SKM-1 treated with dmso at 0.1 percent for 144 hours (cell line): ENCODE data around the gene DLX3.
A peak's percentile ranks its signal among the peaks of the same experiment; 100 is the strongest.

Experiments
- DNase-seq: peaks from one replicate; lab custom pipeline; 2025; ENCODE audit not compliant: unreplicated experiment; lab: John Stamatoyannopoulos, UW

Gene DLX3

GRCh38 chr17:49973271-49973615 is 21.8 kb downstream of the DLX3 start:
- no peak for DNase-seq

DNA sequence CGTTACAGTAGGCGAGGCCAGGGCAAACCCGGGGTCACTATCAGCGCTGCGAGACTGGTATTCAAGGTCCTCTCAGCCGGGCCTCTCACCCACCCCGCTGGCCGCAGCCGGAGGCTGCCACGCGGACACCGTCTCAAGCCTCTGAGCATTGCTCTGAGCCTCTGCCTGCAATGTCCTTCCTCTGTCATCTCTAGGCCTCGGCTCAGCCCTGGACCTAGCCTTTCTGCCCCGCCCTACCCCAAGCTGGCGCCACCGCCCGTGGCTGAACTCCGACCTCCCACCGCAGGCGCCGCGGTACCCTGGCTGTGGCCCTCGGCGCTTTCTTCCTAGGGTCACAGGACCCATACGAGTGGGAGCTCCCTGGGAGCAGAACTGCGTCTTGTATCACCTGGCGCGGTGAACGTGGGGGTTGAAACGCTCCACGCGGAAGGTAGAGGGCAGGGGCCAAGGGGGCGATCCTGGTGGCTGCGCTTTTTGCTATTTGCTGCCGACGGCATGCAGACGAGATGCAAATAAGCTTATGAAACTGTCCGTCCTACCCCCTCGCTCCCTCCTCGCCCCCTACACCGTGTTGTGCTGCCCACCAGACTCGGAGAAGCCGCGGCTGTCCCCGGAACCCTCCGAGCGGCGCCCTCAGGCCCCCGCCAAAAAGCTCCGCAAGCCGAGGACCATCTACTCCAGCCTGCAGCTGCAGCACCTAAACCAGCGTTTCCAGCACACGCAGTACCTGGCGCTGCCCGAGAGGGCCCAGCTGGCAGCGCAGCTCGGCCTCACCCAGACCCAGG is 22.3 kb downstream of the DLX3 start:
- no peak for DNase-seq

- DNase-seq = no peak
These were observed 23.1 kb downstream of the DLX3 start for GRCh38 chr17:49971848-49972485.

DNA sequence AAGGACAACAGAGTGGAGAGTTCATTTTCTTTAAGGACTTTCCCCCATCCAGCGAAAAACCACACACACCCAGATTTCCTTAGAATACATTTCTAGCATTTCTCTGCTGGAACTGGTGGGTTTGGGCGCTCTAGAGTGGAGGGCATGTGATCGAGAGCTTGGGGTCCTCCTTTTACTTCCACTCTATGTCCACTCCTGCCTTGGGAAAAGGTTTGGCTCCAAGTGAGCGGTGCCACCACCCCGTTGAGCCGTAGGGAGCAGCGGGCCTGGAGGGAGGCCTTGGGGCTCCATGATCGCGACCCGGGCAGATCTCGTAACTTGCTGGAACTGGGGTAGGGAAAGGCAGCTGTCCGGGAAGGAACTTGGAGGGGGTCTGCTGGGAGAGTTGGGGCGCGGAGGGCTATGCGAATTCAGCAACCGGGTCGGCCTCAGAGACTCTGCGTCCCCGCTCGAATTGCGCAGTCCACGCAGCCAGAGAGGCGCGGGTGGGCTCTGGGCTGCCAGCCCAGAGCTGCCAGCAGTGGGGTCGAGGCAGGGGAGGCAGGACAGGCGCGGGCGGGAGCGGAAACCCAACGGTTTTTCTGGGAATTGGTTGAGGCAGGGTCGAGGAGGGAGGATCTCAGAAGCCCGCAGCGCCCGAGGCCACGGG is 23.7 kb downstream of the DLX3 start:
- DNase-seq = no peak

GRCh38 chr17:49970498-49970897 is 24.5 kb downstream of the DLX3 start:
- no peak for DNase-seq

DNA sequence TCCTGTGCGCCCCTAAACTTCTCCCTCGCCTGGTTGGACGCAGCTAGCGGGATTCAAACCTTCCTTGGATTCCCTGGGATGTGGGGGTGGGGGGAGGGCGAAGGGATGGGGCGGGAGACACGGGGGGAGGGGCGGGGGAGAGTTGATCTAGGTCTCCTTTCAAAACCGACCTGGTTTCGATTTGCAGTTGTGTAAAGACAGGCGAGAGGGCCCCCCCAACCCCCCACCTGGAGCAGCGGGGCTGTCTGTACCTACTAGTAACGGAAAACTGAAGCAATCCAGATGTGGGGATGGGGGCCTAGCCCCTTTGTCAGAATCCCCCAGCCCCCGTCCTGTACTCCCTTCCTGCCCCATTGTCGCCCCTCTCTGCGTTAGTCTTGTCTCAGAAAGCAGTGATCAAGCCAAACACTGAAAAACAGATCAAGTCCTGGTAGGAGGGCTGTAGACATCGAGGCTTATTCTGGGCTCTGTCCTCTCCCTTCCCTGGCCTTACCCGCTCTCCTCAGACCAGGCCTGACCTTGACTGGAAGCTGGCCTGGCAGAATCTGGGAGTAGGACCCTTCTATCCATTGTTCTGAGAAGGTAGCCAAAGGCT is 25.1 kb downstream of the DLX3 start:
- DNase-seq = no peak

DNA sequence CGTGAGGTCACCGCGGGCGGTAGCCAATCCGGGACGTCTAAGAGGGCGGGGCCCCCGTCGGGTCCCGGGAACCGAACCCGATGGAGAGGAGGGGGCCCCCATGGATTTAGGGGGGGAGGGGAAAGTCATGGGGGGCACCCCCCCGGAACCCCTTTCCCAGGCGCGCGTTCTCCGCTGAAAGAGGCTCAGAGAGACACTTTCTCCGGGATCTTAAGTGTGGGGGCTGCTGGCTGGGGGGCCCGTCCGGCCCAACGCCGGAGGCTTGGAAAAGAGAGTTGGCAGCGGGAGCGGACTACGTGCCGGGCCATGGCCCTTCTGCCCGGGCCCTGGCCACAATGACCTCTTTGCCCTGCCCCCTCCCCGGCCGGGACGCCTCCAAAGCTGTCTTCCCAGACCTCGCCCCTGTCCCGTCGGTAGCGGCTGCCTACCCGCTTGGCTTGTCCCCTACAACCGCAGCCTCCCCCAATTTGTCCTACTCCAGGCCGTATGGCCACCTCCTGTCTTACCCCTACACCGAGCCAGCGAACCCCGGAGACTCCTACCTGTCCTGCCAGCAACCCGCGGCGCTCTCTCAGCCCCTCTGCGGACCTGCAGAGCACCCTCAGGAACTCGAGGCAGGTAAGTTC is 25.8 kb downstream of the DLX3 start, which contains the start of gene DLX4:
TSS of gene DLX4 (plus strand) at position 57 of the 626 bp plus-strand sequence. CDS start at position 336, 279 bp downstream.
- DNase-seq = no peak

DNA sequence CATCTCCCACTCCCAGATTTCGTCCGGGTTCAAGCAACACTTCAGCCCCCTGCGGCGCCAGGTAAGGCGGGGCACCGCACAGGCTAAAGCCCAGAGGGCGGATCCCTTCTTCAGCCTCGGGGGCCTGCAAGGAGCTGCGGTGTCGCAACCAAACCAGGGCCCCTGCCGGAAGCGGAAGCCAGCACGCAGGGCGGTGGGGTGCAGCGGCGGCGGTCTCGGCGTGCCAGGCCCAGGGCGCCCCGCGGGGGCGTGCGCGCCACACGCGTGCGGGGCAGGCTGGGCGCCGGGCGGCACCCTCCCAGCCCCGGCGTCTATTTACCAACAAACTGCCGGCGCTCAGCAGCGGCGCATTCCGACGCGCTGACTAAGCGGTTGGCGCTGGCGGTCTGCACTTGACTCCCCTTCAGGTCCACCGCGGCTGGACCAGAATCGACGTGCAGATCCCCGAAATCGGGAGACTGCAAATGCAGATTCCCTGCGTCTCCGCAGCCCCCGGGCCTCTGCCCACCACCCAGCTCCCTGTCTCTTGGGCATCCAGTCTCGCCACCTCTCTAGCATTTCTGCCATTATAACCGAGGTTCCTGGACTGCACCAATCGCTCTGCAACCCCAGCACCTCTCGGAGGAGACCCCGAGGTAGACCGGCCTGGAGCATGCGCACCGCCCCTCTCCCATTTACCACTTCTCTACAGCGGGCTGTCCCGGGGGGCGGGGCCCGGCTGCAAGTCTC is 26.5 kb downstream of the DLX3 start:
- peak; percentile 89 for DNase-seq

DNA sequence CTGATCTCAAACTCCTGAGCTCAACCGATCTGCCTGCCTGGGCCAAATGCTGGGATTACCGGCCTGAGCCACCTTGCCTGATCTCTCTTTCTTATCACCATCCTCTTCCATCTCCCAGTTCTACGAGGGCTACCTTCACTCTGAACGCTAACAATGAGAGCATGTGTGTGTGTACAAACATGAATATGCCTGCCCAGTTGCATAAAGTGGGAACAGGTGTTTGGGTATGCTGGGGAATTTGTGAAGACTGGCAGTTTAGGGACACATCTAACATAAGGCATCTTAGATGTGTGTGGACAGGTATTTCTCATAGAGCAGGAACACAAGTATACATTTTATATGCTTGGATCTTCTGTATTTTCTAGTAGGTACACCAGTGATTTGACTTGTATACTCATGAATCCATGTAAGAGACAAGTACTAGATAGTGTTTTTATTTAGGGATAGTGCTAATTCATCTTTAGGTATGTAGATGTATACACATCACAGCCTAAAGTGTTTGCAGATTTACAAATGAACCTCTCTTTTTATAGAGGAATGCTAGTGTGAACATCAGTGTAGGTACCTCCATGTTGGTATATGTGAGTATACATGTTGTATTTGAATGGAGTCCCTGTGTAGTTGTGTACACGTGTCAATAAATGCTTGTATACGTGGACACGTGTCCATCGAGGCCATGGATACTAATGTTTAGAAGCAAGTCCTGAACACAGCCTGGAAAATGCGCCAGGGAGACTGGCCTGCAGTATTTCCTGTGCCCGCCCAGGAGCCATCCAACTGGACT is 27.2 kb downstream of the DLX3 start:
- DNase-seq = no peak

DNA sequence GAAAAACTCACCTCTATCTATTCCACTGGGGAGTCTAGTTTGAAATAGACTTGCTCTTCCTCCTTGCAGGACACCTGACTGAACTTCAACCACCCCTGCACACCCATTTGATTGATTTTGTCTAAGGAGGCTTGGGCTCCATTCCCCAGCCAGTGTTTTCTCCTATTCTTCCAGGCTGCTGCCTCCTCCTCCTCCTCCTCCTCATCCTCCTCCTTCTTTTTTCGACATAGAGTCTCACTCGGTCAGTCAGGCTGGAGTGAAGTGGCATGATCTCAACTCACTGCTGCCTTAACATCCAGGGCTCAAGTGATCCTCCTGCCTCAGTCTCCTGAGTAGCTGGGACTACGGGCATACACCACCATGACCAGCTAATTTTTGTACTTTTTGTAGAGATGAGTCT is 27.8 kb downstream of the DLX3 start:
- no peak for DNase-seq

DNA sequence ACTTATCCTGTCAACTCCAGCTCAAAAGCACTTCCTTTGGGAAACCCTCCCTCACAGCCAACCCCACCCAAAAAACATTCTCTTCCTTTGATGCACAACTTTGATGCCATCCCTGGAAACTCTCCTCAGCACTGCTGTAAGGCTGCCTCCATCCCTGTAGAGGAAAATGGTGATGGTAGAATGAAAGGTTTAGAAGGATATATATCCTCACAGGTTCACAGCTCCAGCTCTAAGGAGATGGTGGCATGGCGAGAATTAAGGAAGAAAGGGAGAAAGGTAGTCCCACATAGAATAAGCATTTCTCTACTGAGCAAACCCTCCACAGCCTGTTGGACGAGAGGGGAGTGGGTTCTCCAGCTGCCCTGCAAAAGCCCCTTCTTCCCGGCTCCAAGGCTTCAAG is 28.3 kb downstream of the DLX3 start:
- DNase-seq = no peak

GRCh38 chr17:49965524-49965909 is 29.5 kb downstream of the DLX3 start:
- peak; percentile 76 for DNase-seq

DNA sequence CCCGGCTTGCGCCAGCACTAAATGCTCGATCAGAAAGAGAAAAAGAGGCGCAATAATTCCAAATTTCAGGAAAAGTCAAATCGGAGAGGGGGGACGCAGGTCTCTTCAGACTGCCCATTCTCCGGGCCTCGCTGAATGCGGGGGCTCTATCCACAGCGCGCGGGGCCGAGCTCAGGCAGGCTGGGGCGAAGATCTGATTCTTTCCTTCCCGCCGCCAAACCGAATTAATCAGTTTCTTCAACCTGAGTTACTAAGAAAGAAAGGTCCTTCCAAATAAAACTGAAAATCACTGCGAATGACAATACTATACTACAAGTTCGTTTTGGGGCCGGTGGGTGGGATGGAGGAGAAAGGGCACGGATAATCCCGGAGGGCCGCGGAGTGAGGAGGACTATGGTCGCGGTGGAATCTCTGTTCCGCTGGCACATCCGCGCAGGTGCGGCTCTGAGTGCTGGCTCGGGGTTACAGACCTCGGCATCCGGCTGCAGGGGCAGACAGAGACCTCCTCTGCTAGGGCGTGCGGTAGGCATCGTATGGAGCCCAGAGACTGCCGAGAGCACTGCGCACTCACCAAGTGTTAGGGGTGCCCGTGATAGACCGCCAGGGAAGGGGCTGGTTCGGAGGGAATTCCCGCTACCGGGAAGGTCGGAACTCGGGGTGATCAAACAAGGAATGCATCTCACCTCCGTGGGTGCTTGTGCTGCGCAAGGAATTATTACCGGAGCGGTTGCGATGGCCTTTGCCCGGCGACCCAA is 30.1 kb downstream of the DLX3 start:
- DNase-seq = no peak

DNA sequence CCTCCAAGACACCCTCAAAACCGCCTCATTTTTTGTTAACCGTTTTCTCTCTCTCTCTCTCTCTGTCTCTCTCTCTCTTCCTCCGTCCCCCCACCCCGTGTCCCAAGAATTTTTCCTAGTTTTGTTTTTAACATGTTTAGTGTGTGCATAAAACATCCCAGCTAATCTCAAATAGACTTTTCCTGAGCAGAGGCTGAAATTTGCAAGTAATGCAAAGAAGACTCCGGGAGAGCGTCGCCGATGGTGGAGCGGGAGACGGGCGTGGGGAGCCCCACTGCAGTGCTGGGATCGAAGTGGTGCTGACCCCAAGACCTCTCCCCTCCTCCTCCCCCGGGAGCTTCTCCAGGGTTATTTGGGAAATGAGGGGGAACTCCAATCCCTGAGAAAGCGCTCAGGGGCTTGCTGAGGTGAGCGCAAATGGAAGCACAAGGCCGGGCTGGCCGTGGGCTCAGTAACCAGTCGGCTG is 30.7 kb downstream of the DLX3 start:
- no peak for DNase-seq

GRCh38 chr17:49963626-49964302 is 31.3 kb downstream of the DLX3 start:
- no peak for DNase-seq

GRCh38 chr17:49963309-49963625 is 31.8 kb downstream of the DLX3 start:
- no peak for DNase-seq

- no peak for DNase-seq
These were observed 32.3 kb downstream of the DLX3 start for GRCh38 chr17:49962599-49963308.
